IMR-90 (cell line): ENCODE measurements around the gene CPLX3. TPM values are rescaled to one million over a fixed set of nuclear protein-coding genes. Genes with fewer than 3 reads are reported as not detected.

ENCODE experiments used
- ATAC-seq: fragments of 200-7000 bp; cut with Tn5 transposase; 2 replicates; pipeline ENCODE4 v1.9.1; 2020; ENCODE audit warnings: low read depth, mild to moderate bottlenecking, moderate library complexity
- BruUV-seq: library from RNA; stranded (reverse); fragments of 400-500 nt; replicated peaks from 2 replicates; lab custom pipeline; 2021; lab: Mats Ljungman, UMichigan
- CTCF ChIA-PET: fragments of 300-600 bp; formaldehyde crosslinking; extraction: SDS; loops from one replicate; lab custom pipeline; 2021; ENCODE audit warnings: antibody characterized with exemption; lab: Yijun Ruan, JAX
- POLR2A ChIA-PET: fragments of 300-600 bp; sonication (Branson Sonifier 250); formaldehyde crosslinking; loops from one replicate; lab custom pipeline; 2022; ENCODE audit warnings: antibody characterized with exemption; ENCODE audit not compliant: unreplicated experiment; lab: Charles Lee
- DNase-seq: peaks from one replicate; pipeline ENCODE4 v3.0.0; 2013
- H2AFZ ChIP-seq: replicated peaks from 2 replicates; pipeline ENCODE3; 2013; ENCODE audit warnings: low read length, mild to moderate bottlenecking; ENCODE audit not compliant: poor library complexity
- H2AK5ac ChIP-seq: 2 replicates; pipeline ENCODE4 v1.6.1; 2013; ENCODE audit warnings: low read depth, low read length, inconsistent platforms
- H2AK9ac ChIP-seq: replicated peaks from 2 replicates; pipeline ENCODE3; 2013; ENCODE audit warnings: mild to moderate bottlenecking, low read depth, low read length, moderate library complexity; ENCODE audit not compliant: poor library complexity
- H2BK120ac ChIP-seq: 2 replicates; pipeline ENCODE4 v1.6.1; 2013; ENCODE audit warnings: low read depth, low read length, inconsistent platforms
- H2BK15ac ChIP-seq: 3 replicates; pipeline ENCODE4 v1.6.1; 2013; ENCODE audit warnings: low read depth, low read length, inconsistent platforms
- H2BK20ac ChIP-seq: 2 replicates; pipeline ENCODE4 v1.6.1; 2013; ENCODE audit warnings: low read depth, mild to moderate bottlenecking, inconsistent platforms, low read length, moderate library complexity
- H2BK5ac ChIP-seq: 2 replicates; pipeline ENCODE4 v1.6.1; 2013; ENCODE audit warnings: mild to moderate bottlenecking, low read depth, low read length, inconsistent platforms; ENCODE audit not compliant: poor library complexity, severe bottlenecking
- H3K14ac ChIP-seq: replicated peaks from 2 replicates; pipeline ENCODE4 v1.6.1; 2013; ENCODE audit warnings: low read depth, low read length, inconsistent platforms
- H3K18ac ChIP-seq: 2 replicates; pipeline ENCODE4 v1.6.1; 2013; ENCODE audit warnings: low read depth, low read length, control low read depth
- H3K23ac ChIP-seq: 2 replicates; pipeline ENCODE4 v1.6.1; 2013; ENCODE audit warnings: low read depth, low read length, inconsistent platforms
- H3K27ac ChIP-seq: 2 replicates; pipeline ENCODE4 v1.5.1; 2013; ENCODE audit warnings: mild to moderate bottlenecking, control low read depth, low read length; ENCODE audit not compliant: insufficient read depth
- H3K27me3 ChIP-seq: 2 replicates; pipeline ENCODE4 v1.6.1; 2013; ENCODE audit warnings: low read length; ENCODE audit not compliant: control insufficient read depth, insufficient read depth
- H3K36me3 ChIP-seq: 2 replicates; pipeline ENCODE4 v1.6.1; 2013; ENCODE audit warnings: low read length, mixed read lengths; ENCODE audit not compliant: control insufficient read depth, insufficient read depth
- H3K4ac ChIP-seq: 2 replicates; pipeline ENCODE4 v1.6.1; 2013; ENCODE audit warnings: low read depth, low read length, inconsistent platforms
- H3K4me1 ChIP-seq: 2 replicates; pipeline ENCODE4 v1.6.1; 2013; ENCODE audit warnings: low read length, mixed read lengths; ENCODE audit not compliant: control insufficient read depth, insufficient read depth
- H3K4me2 ChIP-seq: 2 replicates; pipeline ENCODE4 v1.6.1; 2013; ENCODE audit warnings: low read depth, mild to moderate bottlenecking, control low read depth, low read length, moderate library complexity
- H3K4me3 ChIP-seq: 2 replicates; pipeline ENCODE4 v1.5.1; 2013; ENCODE audit warnings: low read depth, mild to moderate bottlenecking, control low read depth, low read length, moderate library complexity; ENCODE audit not compliant: insufficient read depth
- H3K56ac ChIP-seq: 2 replicates; pipeline ENCODE4 v1.6.1; 2013; ENCODE audit warnings: low read length, inconsistent platforms; ENCODE audit not compliant: insufficient read depth; ENCODE audit errors: extremely low read depth
- H3K79me1 ChIP-seq, 2 experiments: 2 replicates each; pipeline ENCODE4 v1.6.1; 2013; ENCODE audit warnings: low read length in 2 of 2, inconsistent platforms in 1 of 2, low read depth in 1 of 2
- H3K9ac ChIP-seq: 2 replicates; pipeline ENCODE4 v1.6.1; 2013; ENCODE audit warnings: low read depth, low read length, control low read depth
- H3K9me1 ChIP-seq: 2 replicates; pipeline ENCODE4 v1.6.1; 2013; ENCODE audit warnings: low read length, inconsistent platforms; ENCODE audit not compliant: insufficient read depth
- H3K9me3 ChIP-seq: 2 replicates; pipeline ENCODE4 v1.6.1; 2013; ENCODE audit warnings: low read length; ENCODE audit not compliant: control insufficient read depth, insufficient read depth
- H4K20me1 ChIP-seq: 2 replicates; pipeline ENCODE4 v1.6.1; 2013; ENCODE audit warnings: low read length, inconsistent platforms; ENCODE audit not compliant: insufficient read depth
- H4K5ac ChIP-seq: 2 replicates; pipeline ENCODE4 v1.6.1; 2013; ENCODE audit warnings: mild to moderate bottlenecking, low read depth, low read length, control low read depth
- H4K8ac ChIP-seq, 2 experiments: 2 replicates each; pipeline ENCODE4 v1.6.1; 2013; ENCODE audit warnings: low read depth in 2 of 2, low read length in 2 of 2, control low read depth in 1 of 2, inconsistent platforms in 1 of 2
- H4K91ac ChIP-seq: 2 replicates; pipeline ENCODE4 v1.6.1; 2013; ENCODE audit warnings: low read depth, low read length, inconsistent platforms; ENCODE audit not compliant: insufficient read depth
- CHD1 ChIP-seq: IDR thresholded peaks from 2 replicates; pipeline ENCODE4 v1.6.1; 2012; ENCODE audit warnings: low read depth, low read length, improper control_type of control experiment
- FOS ChIP-seq: fragments of 150-350 bp; IDR thresholded peaks from 2 replicates; pipeline ENCODE4 v1.6.1; 2016; ENCODE audit warnings: low read depth, low read length
- MAZ ChIP-seq: IDR thresholded peaks from 2 replicates; pipeline ENCODE4 v1.6.1; 2012; ENCODE audit warnings: low read depth, mild to moderate bottlenecking, low read length, improper control_type of control experiment, moderate library complexity, borderline replicate concordance
- MXI1 ChIP-seq: IDR thresholded peaks from 2 replicates; pipeline ENCODE4 v1.6.1; 2012; ENCODE audit warnings: low read depth, mild to moderate bottlenecking, low read length, moderate library complexity, borderline replicate concordance
- POLR2A ChIP-seq: IDR thresholded peaks from 2 replicates; pipeline ENCODE4 v1.6.1; 2012; ENCODE audit warnings: mild to moderate bottlenecking, low read depth, low read length
- RFX5 ChIP-seq: IDR thresholded peaks from 2 replicates; pipeline ENCODE4 v1.8.0; 2012; ENCODE audit warnings: low read depth, mild to moderate bottlenecking, low read length, moderate library complexity
- WGBS, 2 experiments: methylation state at CpG; one replicate each; pipeline versions ENCODE4 v1.1.5 to v1.1.7; 2013; ENCODE audit warnings: missing lambda C conversion rate in 2 of 2; ENCODE audit not compliant: insufficient read length in 1 of 2; ENCODE audit errors: extremely low coverage in 2 of 2; 5-methylcytosine and 5-hydroxymethylcytosine counted together
- dilution Hi-C: fragments of 300-500 bp; cut with HindIII; formaldehyde crosslinking; loops from one replicate; pipeline ENCODE4 v1.14.3; 2018; ENCODE audit warnings: low sequenced_read_pairs; ENCODE audit not compliant: unreplicated experiment
- in situ Hi-C: fragments of 300-500 bp; cut with MboI; formaldehyde crosslinking; loops from 3 replicates; pipeline ENCODE4 v1.14.3; 2019; ENCODE audit warnings: low sequenced_read_pairs, inconsistent platforms, mixed read lengths
- intact Hi-C: fragments of 100-400 bp; cut with micrococcal nuclease; formaldehyde crosslinking; loops from 2 replicates; pipeline ENCODE4 v1.10.0; 2022
- polyA plus RNA-seq, 3 experiments: library from polyadenylated mRNA; depleted of rRNA; stranded (reverse); fragments of >200 nt; gene quantifications; 2 replicates each; pipeline ENCODE4 v1.2.3, GENCODE V29; 2012; ENCODE audit warnings: low replicate concordance in 1 of 3
- total RNA-seq: library from RNA; depleted of rRNA; stranded (reverse); fragments of >200 nt; gene quantifications from 2 replicates; pipeline ENCODE4 v1.2.3, GENCODE V29; 2012
- TF ChIP-seq, protein P1 (sequence below): fragments of 150-350 bp; IDR thresholded peaks from 2 replicates; pipeline ENCODE4 v1.6.1; 2017; ENCODE audit warnings: mild to moderate bottlenecking, antibody characterized with exemption, low read length, low read depth

The CPLX3 gene
- total and polyA plus RNA-seq, 2 of the 4 experiments (the other 2 are of a cell fraction) = not detected

DNA sequence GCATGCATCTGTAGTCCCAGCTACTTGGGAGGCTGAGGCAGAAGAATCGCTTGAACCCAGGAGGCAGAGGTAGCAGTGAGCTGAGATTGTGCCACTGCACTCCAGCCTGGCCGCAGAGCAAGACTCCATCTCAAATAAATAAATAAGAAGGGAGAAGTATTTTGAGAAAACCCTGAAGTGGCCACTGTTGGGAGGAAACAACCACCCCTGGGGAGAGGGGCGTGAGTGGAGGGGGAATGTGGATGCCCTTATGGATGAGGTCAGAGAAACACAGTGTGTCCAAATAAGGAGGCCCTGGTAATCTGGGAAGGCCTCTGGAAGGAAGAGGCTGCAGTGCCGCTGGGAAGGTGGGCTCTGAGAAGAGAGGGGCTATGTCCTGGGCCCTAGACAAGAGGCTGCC, 4.2 kb upstream of the CPLX3 start:
- in situ Hi-C loops (no loop called here), dilution Hi-C loops (no loop called here)
- H2BK120ac ChIP-seq = no peak overlapping the region

More for the DNA sequence above, 4.2 kb upstream of the CPLX3 start:
- no peak overlapping the region for H4K91ac ChIP-seq
- no peak overlapping the region for H3K27ac ChIP-seq
- 40% methylated on average over 1 of the region's 4 CpGs; no CpG with 5 or more reads in 1 of the 2 experiments for WGBS, 2 experiments
- no peak for DNase-seq
- no peak overlapping the region for H2BK5ac ChIP-seq
- H2AK5ac ChIP-seq = no peak overlapping the region
- H3K14ac ChIP-seq = no peak overlapping the region
- no peak overlapping the region for H3K18ac ChIP-seq
- H3K36me3 ChIP-seq = no peaks in the 10 kb centered on the region
- TF ChIP-seq FOS (no peak), MAZ (no peak), RFX5 (no peak), MXI1 (no peak), CHD1 (no peak), POLR2A (no peak)
- TF ChIP-seq, protein P1, sequence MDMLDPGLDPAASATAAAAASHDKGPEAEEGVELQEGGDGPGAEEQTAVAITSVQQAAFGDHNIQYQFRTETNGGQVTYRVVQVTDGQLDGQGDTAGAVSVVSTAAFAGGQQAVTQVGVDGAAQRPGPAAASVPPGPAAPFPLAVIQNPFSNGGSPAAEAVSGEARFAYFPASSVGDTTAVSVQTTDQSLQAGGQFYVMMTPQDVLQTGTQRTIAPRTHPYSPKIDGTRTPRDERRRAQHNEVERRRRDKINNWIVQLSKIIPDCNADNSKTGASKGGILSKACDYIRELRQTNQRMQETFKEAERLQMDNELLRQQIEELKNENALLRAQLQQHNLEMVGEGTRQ = no peak
- H2BK20ac ChIP-seq = no peak overlapping the region
- no peak overlapping the region for H3K4me3 ChIP-seq
- H3K9me1 ChIP-seq = 0 out of 2 replicates have a peak, but pooled peaks cover 4% of the 10 kb centered on the region
- H3K4me1 ChIP-seq = no peaks in the 10 kb centered on the region
- CTCF ChIA-PET = no interaction called here
- H3K9ac ChIP-seq = no peak overlapping the region
- ATAC-seq = no peak
- H4K8ac ChIP-seq = no peak overlapping the region
- POLR2A ChIA-PET = no interaction called here
- H2AK9ac ChIP-seq = no peak overlapping the region
- no peak overlapping the region for H2AFZ ChIP-seq
- no peaks in the 10 kb centered on the region for H3K79me1 ChIP-seq
- H3K9me3 ChIP-seq = no peaks in the 10 kb centered on the region
- intact Hi-C loops = no loop called here
- no peak overlapping the region for H2BK15ac ChIP-seq
- H3K4ac ChIP-seq = no peak overlapping the region
- BruUV-seq = no TSS peak
- H3K4me2 ChIP-seq = no peak overlapping the region
- peaks cover 4% of the 10 kb centered on the region for H4K20me1 ChIP-seq
- H3K27me3 ChIP-seq = peaks cover 56% of the 10 kb centered on the region
- H3K23ac ChIP-seq = no peak overlapping the region
- no peak overlapping the region for H4K5ac ChIP-seq
- no peak overlapping the region for H3K56ac ChIP-seq
